Left renal pelvis (tissue), 4 donors: ENCODE data around the gene PPP1R12B. TPM values are rescaled to one million over a fixed set of nuclear protein-coding genes. Genes with fewer than 3 reads are reported as not detected.
"Not testable (repeated sequence)": the region's sequence is repeated elsewhere in the genome, so short reads cannot be mapped to it uniquely, and the experiment has no call there.

Experiments
- DNase-seq, 4 donors: peaks; one replicate each; pipeline ENCODE4 v3.0.0-alpha.2; 2013; ENCODE audit warnings: low read depth in 4 of 4, low spot score in 3 of 4
- polyA plus RNA-seq, 4 donors: library from polyadenylated mRNA; unstranded; fragments of 120-200 nt; gene quantifications; one replicate each; pipeline ENCODE4 v1.2.1, GENCODE V29; 2013; ENCODE audit not compliant: insufficient read length in 4 of 4

Gene PPP1R12B
- polyA plus RNA-seq, 4 donors, result 17.1 to 85.4 (median 23.1) TPM

DNA sequence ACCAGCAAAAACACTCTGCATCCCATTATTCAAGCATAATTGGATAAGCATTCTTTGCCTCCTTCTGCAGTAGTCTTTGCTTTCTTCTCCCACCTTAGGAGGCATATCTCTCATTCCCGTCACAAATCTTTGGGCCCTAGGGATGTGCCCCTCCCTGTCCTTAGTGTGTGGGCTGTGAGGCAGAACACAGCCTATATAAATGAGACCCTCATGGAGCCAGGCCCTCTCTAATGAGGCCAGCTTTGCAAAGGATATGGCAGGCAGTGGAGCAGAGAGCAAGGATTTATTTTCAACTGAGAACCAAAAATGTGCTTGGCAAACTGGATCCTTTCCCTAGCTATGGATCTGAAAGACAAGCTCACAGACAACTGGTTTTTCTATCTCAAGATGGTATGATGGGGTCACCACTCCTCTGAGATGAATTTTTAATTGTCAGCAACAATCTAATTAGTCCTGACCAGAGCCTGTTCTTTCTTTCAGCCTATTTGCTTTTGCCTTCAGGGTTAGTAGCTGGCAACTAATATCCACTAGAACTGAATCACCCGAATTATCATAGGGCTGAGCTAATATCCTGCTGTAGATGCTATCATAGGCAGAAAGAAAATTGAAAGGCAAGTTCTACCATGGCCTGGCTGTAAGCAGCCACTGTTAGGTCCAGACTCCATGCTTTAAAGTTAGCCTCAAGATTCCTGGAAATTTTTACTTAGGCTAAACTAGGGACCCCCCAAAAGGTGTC is 227.6 kb downstream of the PPP1R12B start:
- no peak for DNase-seq

DNA sequence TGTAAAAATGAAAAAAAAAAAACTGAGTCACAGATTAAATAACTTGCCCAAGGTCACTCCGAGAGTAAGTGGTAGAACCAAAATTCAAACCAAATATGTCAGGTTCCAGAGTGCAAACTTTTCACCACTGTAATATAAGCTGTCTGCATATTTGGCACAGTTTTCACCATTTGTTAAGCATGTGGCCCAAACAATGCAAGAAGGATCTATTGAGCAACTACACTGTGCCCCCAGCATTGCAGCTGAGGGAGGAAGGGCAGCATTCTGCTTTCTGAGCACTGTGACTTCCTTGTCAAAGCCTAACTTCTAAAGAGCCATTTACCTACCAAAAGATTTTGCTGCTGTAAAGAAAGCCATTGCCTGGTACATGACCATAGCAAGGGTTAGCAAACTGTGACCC is 228.3 kb downstream of the PPP1R12B start:
- DNase-seq, result no peak

- DNase-seq, result no peak
Observed at GRCh38 chr1:202577381-202577780, 228.9 kb downstream of the PPP1R12B start.

GRCh38 chr1:202578001-202578504 is 229.6 kb downstream of the PPP1R12B start:
- DNase-seq, result peak in 1 of 4 donors; percentile 51

DNA sequence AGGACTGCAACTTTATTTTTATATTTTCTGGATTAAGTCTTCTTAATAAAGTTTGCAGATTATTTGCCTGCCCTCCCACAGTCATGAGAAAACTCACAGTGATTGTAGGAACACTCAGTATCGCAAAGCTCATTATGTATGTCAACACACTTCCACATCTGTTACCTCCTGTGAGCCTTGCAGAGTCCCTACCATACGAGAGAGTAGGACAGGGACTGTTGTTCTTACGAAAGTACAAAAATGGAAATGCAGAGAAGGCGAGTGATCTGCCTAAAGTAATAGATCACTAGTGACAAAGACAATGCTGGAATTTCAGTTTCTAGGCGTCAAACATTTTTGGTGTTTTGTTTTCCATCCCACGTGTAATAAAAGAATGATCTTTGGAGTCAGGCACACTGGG is 230.1 kb downstream of the PPP1R12B start:
- no peak for DNase-seq

- no peak for DNase-seq
Observed at GRCh38 chr1:202579806-202580205, 231.3 kb downstream of the PPP1R12B start.

DNA sequence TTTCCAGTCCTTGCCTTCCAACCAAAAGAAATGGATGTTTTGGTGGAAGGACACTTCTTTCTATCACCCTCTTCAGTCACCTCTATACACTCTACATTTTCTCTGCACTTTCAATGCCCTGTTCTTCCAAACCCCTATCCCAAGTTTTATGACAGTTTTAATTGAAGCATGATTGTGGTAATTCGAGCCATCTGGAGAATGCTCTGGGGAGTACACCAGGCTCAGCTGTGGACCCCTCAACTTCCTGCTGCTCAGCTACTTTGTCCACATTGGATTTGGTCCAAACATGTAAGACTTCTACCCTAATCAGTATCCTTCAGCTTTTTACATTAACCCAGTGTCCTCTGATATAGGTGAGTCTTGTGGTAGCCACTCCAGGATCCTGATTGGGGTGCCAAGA is 232.1 kb downstream of the PPP1R12B start:
- no peak for DNase-seq

DNA sequence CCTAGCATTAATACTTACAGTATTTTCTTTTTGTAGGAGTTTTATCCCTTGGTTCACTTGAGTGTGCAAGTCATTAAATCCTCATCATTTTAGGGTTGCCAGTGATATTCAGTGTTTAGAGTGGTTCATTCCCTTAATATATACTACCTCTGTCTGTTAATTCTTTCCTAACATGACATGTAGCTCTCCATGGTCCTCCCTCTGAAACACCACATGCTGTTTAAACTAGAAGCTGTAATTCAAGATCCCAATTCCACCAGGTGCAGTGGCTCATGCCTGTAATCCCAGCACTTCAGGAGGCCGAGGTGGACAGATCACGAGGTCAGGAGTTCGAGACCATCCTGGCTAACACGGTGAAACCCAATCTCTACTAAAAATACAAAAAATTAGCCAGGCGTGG is 233.9 kb downstream of the PPP1R12B start:
- not testable (repeated sequence) for DNase-seq

DNA sequence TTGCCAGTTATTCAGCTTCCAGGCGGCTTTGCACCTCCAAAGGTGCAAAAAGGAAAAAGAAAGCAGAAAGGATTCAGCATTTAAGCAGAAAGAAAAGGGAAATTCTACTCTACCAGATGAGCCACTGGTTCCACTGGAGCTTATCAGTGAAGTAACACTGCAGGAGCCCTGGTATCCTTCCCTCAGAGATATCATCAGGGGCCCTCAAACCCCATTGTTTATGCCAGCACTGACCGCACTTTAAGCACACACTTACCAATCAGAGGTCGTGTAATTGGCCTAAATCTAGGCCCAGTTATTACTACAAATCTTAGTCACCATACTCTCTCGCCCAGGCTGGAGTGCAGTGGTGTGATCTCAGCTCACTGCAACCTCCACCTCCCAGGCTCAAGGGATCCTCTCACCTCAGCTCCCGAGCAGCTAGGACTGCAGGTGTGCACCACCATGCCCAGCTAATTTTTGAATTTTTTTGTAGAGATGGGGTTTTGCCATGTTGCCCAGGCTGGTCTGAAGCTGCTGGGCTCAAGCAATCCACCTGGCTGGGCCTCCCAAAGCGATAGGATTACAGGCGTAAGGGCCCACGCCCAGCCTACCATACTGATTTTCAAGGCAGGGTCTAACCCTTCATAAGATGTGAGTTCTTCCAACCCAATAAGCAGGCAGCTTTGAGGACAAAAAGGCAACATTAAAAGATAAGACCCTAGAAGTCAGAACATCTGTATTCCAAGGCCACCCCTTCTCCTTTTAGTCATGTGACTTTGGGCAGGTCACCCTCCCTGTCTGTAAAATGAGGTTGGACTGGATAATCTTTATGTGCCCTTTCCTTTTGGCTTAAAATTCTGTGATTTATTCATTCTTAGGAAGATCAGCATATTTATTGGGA is 236.4 kb downstream of the PPP1R12B start:
- no peak for DNase-seq

- DNase-seq, result no peak
Observed at GRCh38 chr1:202585590-202585933, 237.1 kb downstream of the PPP1R12B start.

DNA sequence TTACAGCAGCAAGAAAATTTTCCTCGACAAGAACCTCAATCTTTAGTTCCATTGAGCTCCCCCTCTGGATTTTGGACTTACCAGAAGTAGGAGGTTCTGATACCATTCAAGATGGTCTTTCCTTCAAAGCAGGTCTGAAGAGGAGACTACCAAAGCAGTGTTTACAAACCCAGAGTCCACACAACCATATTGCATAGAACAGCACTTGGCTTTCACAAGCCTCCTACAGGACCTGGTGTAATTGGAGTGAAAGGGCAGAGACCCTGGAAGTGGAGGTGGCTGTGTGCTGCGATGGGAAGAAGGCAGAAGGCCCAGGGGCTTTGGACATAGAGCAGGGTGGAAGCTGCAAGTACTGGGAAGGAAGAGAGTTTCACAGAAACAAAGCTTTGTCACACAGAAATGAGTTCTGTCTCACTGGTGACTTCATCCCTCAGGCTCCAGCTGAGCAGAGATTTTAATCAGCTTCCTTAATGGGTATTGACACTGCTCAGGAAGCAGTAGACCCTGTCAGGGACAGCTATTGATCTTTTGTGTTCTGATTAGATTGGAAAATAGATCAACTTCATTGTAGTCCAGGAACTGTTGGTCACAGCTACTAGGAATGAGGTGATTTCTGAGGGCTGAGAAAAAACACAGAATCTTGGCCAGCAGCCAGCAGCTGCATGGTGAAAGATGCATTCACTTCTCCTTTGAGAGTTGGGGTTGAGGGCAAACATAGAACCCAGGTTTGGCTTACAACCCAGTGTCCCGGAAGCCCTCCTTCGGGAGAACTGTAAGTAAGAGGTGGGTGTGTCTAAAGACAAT is 237.7 kb downstream of the PPP1R12B start:
- DNase-seq, result no peak

- no peak for DNase-seq
Observed at GRCh38 chr1:202586871-202587270, 238.4 kb downstream of the PPP1R12B start.

DNA sequence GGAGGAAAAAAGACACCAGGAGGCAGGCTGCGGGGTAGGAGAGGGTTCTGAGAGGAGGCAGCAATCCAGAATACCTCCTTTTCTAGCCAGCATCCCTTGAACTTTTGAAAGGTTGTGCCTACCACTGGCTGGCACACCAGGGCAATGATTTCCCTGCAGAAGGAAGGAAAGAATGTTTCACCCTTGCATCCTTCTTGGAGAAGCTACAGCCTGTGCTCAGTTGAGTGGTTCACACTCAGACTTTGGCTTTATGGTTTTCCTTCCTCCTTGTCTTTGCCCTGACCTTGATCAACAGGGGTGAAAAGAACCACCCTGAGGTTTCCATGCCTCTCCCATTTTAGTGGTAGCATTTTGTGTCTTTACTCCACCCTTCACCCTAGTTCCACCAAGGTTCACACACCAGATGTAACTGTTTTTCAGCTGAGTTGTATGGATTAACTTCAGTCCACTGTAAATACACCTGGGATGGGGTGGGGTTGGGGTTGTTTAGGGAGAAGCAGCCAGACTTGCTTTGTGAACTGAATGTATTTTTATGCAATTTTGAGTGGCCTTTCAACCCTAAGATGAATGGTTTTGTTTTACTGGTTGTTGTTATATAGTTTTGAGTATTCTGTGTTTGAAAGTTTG is 239.5 kb downstream of the PPP1R12B start:
- no peak for DNase-seq

DNA sequence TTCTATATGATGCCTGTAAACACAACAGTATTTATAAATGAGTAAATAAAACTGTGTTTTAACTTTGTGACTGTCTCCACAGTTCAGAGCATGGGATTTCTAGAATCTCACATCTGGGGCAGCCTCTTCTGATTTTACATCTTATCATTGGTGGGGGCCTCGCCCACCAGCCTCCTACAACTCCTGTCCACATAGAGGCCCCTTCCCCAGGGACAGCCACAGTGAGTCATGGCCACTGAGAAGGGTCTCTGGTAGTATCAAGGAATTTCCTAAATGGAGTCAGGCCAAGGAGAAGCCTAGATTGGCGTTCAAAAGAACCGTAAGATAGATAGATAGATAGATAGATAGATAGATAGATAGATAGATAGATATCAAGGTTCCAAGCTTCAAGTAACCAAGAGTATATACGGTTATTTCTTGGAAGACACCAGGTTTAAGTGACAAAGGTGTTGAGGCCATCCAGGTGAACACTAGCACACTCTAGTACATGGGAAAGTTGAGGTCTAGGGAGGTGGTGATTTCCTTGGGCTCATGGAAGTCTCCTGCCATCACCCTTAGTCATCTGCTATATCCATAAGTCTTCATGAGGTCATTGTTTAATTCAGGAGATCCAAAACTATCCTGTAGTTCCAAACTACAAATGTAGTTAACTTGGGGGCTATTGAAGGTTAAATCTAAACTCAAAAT is 240.1 kb downstream of the PPP1R12B start:
- no peak for DNase-seq

DNA sequence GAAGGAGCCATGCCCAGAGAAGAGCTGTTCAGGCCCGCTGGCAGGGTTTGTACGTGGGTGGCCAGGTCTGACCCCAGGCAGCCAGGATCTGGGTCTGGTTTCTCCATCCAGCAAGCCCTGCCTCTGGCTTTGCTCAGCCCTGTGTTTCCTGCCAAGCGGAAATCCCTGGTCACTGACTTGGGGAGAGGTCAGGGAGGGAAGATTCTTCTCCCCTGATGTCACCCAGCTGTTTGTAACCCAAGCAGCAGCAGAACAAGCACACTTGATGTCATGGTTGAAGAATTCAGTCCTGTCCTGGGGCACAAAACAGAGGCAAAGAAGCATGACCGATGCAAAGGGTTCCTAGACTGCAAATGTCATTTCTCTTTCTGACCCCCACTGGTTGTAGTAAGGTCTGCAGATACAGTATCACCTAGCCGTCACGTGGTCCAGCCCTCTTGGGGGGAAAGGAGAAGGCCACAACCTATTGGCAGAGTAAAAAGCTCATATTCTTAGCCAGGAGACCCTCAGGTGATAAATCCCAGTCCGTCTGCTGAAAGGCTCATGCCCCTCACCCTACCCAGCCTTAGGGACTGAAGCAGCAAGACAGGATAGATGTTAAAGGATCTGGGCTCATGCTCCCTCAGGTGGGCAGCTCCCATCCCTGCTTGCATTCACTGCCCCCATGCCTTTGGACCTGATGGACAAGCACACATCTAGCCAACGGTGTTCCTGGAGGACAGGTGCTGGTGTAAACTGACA is 240.9 kb downstream of the PPP1R12B start:
- DNase-seq, result peak; percentile 76 to 89 (median 80)

DNA sequence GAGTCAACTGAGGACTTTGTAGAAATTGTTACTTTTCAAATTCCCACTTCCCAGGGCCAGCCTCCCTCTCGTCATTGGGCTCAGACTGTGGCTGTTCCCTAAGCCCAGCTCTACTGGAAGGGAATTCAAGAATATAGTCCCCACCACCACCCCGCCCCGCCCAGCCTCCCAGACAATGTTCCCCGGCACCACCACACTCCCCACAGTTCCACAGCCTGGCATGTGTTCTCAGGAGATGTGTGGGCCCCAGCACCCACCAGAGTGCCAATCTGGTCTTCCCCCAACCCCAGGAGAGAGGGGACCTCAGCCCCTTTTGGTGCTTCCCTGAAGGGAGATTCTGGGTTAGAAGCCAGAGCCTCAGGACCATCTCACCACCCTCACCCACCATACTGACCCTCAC is 241.6 kb downstream of the PPP1R12B start:
- no peak for DNase-seq

- no peak for DNase-seq
Observed at GRCh38 chr1:202590975-202591411, 242.5 kb downstream of the PPP1R12B start.

- DNase-seq, result no peak
Observed at GRCh38 chr1:202591515-202591914, 243.0 kb downstream of the PPP1R12B start.

GRCh38 chr1:202592146-202592545 is 243.6 kb downstream of the PPP1R12B start:
- no peak for DNase-seq
